Calu3 (cell line): ENCODE data around the gene PPFIA2. TPM values are rescaled to one million over a fixed set of nuclear protein-coding genes. Genes with fewer than 3 reads are reported as not detected.

Experiments used
- BruUV-seq: library from RNA; stranded (reverse); fragments of 400-500 nt; replicated peaks from 2 replicates; lab custom pipeline; 2021; lab: Mats Ljungman, UMichigan
- CTCF ChIA-PET: fragments of 300-600 bp; sonication (Branson Sonifier 250); formaldehyde crosslinking; loops from one replicate; lab custom pipeline; 2022; ENCODE audit warnings: antibody characterized with exemption; lab: Charles Lee
- DNase-seq: peaks from one replicate; pipeline ENCODE4 v3.0.0; 2022
- H3K27ac Mint-ChIP-seq: one replicate; pipeline ENCODE4 v1.8.0; 2022; ENCODE audit warnings: mixed read lengths; ENCODE audit not compliant: unreplicated experiment
- H3K27me3 Mint-ChIP-seq: one replicate; pipeline ENCODE4 v1.8.0; 2022; ENCODE audit warnings: mixed read lengths; ENCODE audit not compliant: unreplicated experiment
- H3K36me3 Mint-ChIP-seq: one replicate; pipeline ENCODE4 v1.8.0; 2022; ENCODE audit warnings: mild to moderate bottlenecking, moderate library complexity, mixed read lengths; ENCODE audit not compliant: insufficient read depth, unreplicated experiment
- H3K4me1 Mint-ChIP-seq: one replicate; pipeline ENCODE4 v1.8.0; 2022; ENCODE audit warnings: mild to moderate bottlenecking, low read depth, mixed read lengths; ENCODE audit not compliant: unreplicated experiment
- H3K4me3 Mint-ChIP-seq: one replicate; pipeline ENCODE4 v1.8.0; 2022; ENCODE audit warnings: mild to moderate bottlenecking, low read depth, moderate library complexity, mixed read lengths; ENCODE audit not compliant: unreplicated experiment
- H3K9me3 Mint-ChIP-seq: one replicate; pipeline ENCODE4 v1.8.0; 2022; ENCODE audit warnings: low read depth, mixed read lengths; ENCODE audit not compliant: unreplicated experiment
- CTCF ChIP-seq: fragments of 200-600 bp; IDR thresholded peaks from one replicate; pipeline ENCODE4 v1.8.0; 2022; ENCODE audit warnings: antibody characterized with exemption; ENCODE audit not compliant: unreplicated experiment
- intact Hi-C: fragments of 100-400 bp; cut with micrococcal nuclease; formaldehyde crosslinking; loops from one replicate; pipeline ENCODE4 v1.10.0; 2022; ENCODE audit not compliant: unreplicated experiment
- total RNA-seq: library from RNA; stranded (reverse); gene quantifications from 2 replicates; pipeline ENCODE4 v1.2.3, GENCODE V29; 2022

The PPFIA2 gene
- total RNA-seq, 1 experiment from 2014 or later, result 0.07 TPM

GRCh38 chr12:81252228-81252627 lies 506.9 kb downstream of the PPFIA2 start:
- CTCF ChIA-PET, result no interaction called here
- no peak overlapping the region for H3K27ac Mint-ChIP-seq
- no TSS peak for BruUV-seq
- no peaks in the 10 kb centered on the region for H3K36me3 Mint-ChIP-seq
- no peak overlapping the region for H3K4me3 Mint-ChIP-seq
- H3K9me3 Mint-ChIP-seq, result no peaks in the 10 kb centered on the region
- no peaks in the 10 kb centered on the region for H3K4me1 Mint-ChIP-seq
- DNase-seq, result no peak
- no peak for TF ChIP-seq CTCF
- no peaks in the 10 kb centered on the region for H3K27me3 Mint-ChIP-seq
- intact Hi-C loops, result no loop called here

GRCh38 chr12:81249976-81250375 lies 509.2 kb downstream of the PPFIA2 start:
- CTCF ChIA-PET, result no interaction called here
- BruUV-seq, result no TSS peak
- TF ChIP-seq CTCF, result no peak
- intact Hi-C loops, result no loop called here
- no peak for DNase-seq
- Mint-ChIP-seq H3K27me3 (no peaks in the 10 kb centered on the region), H3K36me3 (no peaks in the 10 kb centered on the region), H3K27ac (no peak overlapping the region), H3K4me3 (no peak overlapping the region), H3K4me1 (no peaks in the 10 kb centered on the region), H3K9me3 (no peaks in the 10 kb centered on the region)

- no peaks in the 10 kb centered on the region for H3K27me3 Mint-ChIP-seq
- H3K4me3 Mint-ChIP-seq, result no peak overlapping the region
- H3K9me3 Mint-ChIP-seq, result peaks cover 4% of the 10 kb centered on the region
- no peak for DNase-seq
- H3K27ac Mint-ChIP-seq, result no peak overlapping the region
- intact Hi-C loops, result no loop called here
- H3K36me3 Mint-ChIP-seq, result no peaks in the 10 kb centered on the region
- TF ChIP-seq CTCF, result no peak
- CTCF ChIA-PET, result no interaction called here
- BruUV-seq, result no TSS peak
- no peaks in the 10 kb centered on the region for H3K4me1 Mint-ChIP-seq
These were observed 513.1 kb downstream of the PPFIA2 start for GRCh38 chr12:81245907-81246570.

- no peaks in the 10 kb centered on the region for H3K4me1 Mint-ChIP-seq
- no TSS peak for BruUV-seq
- intact Hi-C loops, result no loop called here
These were observed 513.7 kb downstream of the PPFIA2 start for GRCh38 chr12:81245458-81245857.

More at GRCh38 chr12:81245458-81245857, 513.7 kb downstream of the PPFIA2 start:
- no peak overlapping the region for H3K27ac Mint-ChIP-seq
- H3K9me3 Mint-ChIP-seq, result peaks cover 4% of the 10 kb centered on the region
- no peaks in the 10 kb centered on the region for H3K27me3 Mint-ChIP-seq
- CTCF ChIA-PET, result no interaction called here
- no peaks in the 10 kb centered on the region for H3K36me3 Mint-ChIP-seq
- TF ChIP-seq CTCF, result no peak
- no peak overlapping the region for H3K4me3 Mint-ChIP-seq
- no peak for DNase-seq
